Esophagus (tissue), 2 donors: ENCODE data around the gene ABO. TPM values are rescaled to one million over a fixed set of nuclear protein-coding genes. Genes with fewer than 3 reads are reported as not detected.
"Not testable (repeated sequence)": the region's sequence is repeated elsewhere in the genome, so short reads cannot be mapped to it uniquely, and the experiment has no call there.

Source experiments
- H3K27ac ChIP-seq, 2 donors: one replicate each; pipeline ENCODE4 v1.5.1; 2013; ENCODE audit warnings: low read depth in 2 of 2, mild to moderate bottlenecking in 2 of 2, inconsistent platforms in 1 of 2, low read length in 1 of 2, moderate library complexity in 1 of 2
- H3K27me3 ChIP-seq, 2 donors: one replicate each; pipeline ENCODE4 v1.6.1; 2013; ENCODE audit warnings: low read length in 2 of 2, control low read depth in 1 of 2, mild to moderate bottlenecking in 1 of 2; ENCODE audit not compliant: insufficient read depth in 2 of 2, control insufficient read depth in 1 of 2
- H3K36me3 ChIP-seq, 2 donors: one replicate each; pipeline ENCODE4 v1.6.1; 2013; ENCODE audit warnings: low read length in 1 of 2; ENCODE audit not compliant: control insufficient read depth in 2 of 2, insufficient read depth in 2 of 2
- H3K4me1 ChIP-seq, 2 donors: one replicate each; pipeline ENCODE4 v1.6.1; 2013; ENCODE audit warnings: low read length in 1 of 2; ENCODE audit not compliant: control insufficient read depth in 2 of 2, insufficient read depth in 2 of 2
- H3K4me3 ChIP-seq, 2 donors: one replicate each; pipeline ENCODE4 v1.5.1; 2013; ENCODE audit warnings: low read length in 2 of 2, mild to moderate bottlenecking in 2 of 2, low read depth in 1 of 2, moderate library complexity in 1 of 2
- H3K9me3 ChIP-seq, 2 donors: one replicate each; pipeline ENCODE4 v1.6.1; 2013; ENCODE audit warnings: mild to moderate bottlenecking in 2 of 2, low read depth in 1 of 2, low read length in 1 of 2, moderate library complexity in 1 of 2; ENCODE audit not compliant: control insufficient read depth in 2 of 2, insufficient read depth in 1 of 2
- WGBS, 2 donors: extraction: QIAGEN DNeasy Blood & Tissue Kit; methylation state at CpG; one replicate each; pipeline ENCODE4 v1.1.7; 2013; 5-methylcytosine and 5-hydroxymethylcytosine counted together
- polyA plus RNA-seq, 2 donors: library from polyadenylated mRNA; stranded (reverse); fragments of 200-250 nt; gene quantifications; one replicate each; pipeline ENCODE4 v1.2.3, GENCODE V29; 2013
- donor health status: healthy with polysubstance abuse.
- donor health status: Bipolar disorder and iron deficiency.

ABO gene
- polyA plus RNA-seq, 2 donors = 7.7 to 15.6 TPM

- H3K4me1 ChIP-seq, H3K27me3 ChIP-seq, H3K36me3 ChIP-seq, H3K9me3 ChIP-seq, H3K4me3 ChIP-seq, H3K27ac ChIP-seq: not testable (repeated sequence)
- 68 to 78% methylated on average over 12 of the region's 12 CpGs for WGBS, 2 donors
Observed at GRCh38 chr9:133221994-133222393, 53.0 kb downstream of the ABO start.

DNA sequence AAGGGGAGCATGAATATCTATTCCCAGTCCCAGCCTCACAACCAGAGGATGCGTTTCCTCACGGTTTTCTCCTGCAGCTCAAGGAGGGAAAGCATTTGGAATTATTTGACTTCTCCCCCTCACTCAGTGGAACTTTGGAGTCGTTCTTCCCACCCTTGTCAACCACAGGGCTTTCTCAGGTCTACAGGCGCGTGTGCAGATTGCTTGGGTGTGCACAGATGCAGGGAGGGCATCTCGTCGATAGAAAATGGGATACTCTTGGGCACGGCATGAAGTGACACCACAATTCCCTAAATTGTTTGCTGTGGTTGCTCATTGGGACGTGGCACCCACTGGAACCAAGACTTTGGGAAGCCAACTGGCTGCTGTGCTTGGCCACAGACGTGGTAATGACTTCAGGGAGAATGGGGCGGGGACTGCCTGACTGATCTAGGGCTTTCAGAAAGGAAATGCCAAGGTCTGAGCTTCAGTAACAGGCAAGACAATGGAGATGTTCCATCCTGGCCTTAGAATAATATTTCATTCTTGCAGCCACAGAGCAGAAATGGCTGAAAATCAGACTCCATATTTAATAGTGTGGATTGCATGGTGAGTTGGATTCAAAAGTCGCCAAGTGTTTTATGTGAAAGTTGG is 53.7 kb downstream of the ABO start:
- H3K4me1 ChIP-seq = no peaks in the 10 kb centered on the region
- H3K36me3 ChIP-seq = no peaks in the 10 kb centered on the region
- WGBS, 2 donors = 73 to 74% methylated on average over 12 of the region's 12 CpGs
- peaks cover 2 to 3% of the 10 kb centered on the region in 2 donors for H3K27me3 ChIP-seq
- H3K27ac ChIP-seq = no peak overlapping the region
- H3K9me3 ChIP-seq = no peaks in the 10 kb centered on the region
- H3K4me3 ChIP-seq = no peak overlapping the region

DNA sequence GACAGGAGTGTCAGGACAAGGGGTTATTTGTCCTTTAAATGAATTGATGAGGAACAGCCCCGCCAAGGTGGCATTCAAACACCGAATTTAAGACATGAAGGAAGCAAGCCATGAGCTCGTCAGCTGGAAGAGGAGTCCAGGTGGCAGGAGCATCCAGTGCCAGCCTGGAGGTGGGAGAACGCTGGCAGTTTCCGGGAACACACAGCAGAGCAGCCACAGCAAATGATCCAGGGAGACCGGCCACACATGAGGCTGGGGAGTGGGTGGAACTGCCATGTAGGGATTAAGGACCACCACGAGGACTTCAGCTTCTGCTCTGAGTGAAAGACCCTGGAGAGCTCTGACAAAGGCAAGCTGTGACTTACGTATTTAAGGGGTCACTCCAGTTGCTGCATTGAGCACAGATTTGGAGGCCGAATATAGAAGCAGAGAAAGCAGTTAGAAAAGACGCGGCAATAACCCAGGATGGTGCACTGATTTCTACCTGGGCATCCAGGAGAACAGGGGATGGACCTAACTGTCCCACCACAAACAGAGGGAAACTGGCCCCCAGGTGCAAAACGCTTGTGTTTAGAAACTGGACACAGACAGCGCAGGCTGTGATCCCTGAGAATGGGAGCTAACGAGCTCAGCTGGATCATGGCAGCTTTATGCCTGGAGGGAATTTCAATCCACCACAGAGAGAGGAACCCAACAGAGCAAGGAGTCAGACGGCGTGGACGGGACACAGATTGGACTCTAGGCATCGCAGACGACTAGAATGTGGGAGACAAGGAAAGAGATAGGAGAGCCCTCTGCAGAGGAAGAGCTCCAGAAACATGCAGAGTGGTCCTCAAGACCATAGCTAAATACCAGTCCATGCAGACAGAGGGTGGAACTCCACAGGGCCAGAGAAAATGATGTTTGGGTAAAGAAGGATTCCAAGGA is 56.7 kb downstream of the ABO start:
- 73% methylated on average over 17 to 19 of the region's 19 CpGs for WGBS, 2 donors
- H3K27me3 ChIP-seq, H3K4me3 ChIP-seq, H3K27ac ChIP-seq, H3K36me3 ChIP-seq, H3K9me3 ChIP-seq, H3K4me1 ChIP-seq: not testable (repeated sequence)

- not testable (repeated sequence) for H3K4me3 ChIP-seq, H3K27me3 ChIP-seq, H3K27ac ChIP-seq, H3K4me1 ChIP-seq, H3K9me3 ChIP-seq, H3K36me3 ChIP-seq
- 64 to 66% methylated on average over 11 to 12 of the region's 12 CpGs for WGBS, 2 donors
Observed at GRCh38 chr9:133217333-133217988, 57.5 kb downstream of the ABO start.

DNA sequence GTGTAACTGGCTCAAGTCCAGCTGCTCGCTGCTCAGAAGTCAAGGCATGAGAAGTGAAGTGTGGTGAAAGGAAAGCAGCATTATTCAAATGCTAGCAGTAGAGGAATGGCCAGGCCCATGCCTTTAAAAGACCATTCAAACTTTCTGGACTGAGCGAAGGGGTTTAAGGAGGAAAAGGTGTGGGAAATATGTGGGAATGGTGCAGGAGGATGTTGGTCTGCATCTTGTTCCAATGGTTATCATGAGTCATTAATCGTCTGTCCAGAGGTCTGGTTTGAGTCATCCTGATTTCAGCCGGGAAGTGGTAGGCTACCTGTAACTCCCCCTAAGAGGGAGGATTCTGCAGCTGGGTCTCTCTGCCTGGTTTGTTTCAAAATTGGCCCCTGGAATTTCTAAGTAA is 60.7 kb downstream of the ABO start:
- not testable (repeated sequence) for H3K4me1 ChIP-seq, H3K9me3 ChIP-seq, H3K4me3 ChIP-seq, H3K27me3 ChIP-seq, H3K36me3 ChIP-seq, H3K27ac ChIP-seq
- WGBS, 2 donors = 42% methylated on average over 4 of the region's 4 CpGs

DNA sequence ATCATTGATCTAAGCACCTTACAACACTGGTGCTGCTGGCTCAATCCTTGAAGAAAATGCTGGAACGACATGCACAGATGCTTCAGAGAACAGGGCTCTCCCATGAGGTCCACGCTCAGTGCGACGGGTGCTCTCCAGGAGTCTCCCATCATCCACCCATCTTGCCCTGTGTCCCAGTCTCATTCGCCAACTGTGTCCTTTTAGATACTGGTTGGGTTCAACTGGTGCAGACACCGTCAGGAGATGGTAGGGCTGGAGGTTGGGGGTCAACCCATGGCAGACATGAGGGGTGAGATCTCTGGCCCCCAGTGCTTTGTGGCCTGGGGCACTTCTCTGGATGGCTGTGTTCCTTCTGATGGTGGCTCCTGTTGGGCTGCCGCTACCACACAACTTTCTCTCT is 64.4 kb downstream of the ABO start:
- Histone ChIP-seq H3K9me3 (peaks cover 0 to 5% of the 10 kb centered on the region in 2 donors), H3K27ac (no peak overlapping the region), H3K27me3 (peaks cover 0 to 2% of the 10 kb centered on the region in 2 donors), H3K4me1 (no peaks in the 10 kb centered on the region), H3K36me3 (no peaks in the 10 kb centered on the region), H3K4me3 (no peak overlapping the region)
- WGBS, 2 donors = 87 to 89% methylated on average over 7 of the region's 7 CpGs

- H3K4me1 ChIP-seq = no peaks in the 10 kb centered on the region
- H3K4me3 ChIP-seq = no peak overlapping the region
- H3K36me3 ChIP-seq = no peaks in the 10 kb centered on the region
- H3K9me3 ChIP-seq = peaks cover 0 to 5% of the 10 kb centered on the region in 2 donors
- H3K27me3 ChIP-seq = peaks cover 0 to 2% of the 10 kb centered on the region in 2 donors
- WGBS, 2 donors = 31 to 35% methylated on average over 7 of the region's 7 CpGs
- H3K27ac ChIP-seq = no peak overlapping the region
Observed at GRCh38 chr9:133210202-133210532, 64.8 kb downstream of the ABO start.

- not testable (repeated sequence) for H3K36me3 ChIP-seq, H3K27ac ChIP-seq, H3K4me3 ChIP-seq, H3K27me3 ChIP-seq, H3K4me1 ChIP-seq, H3K9me3 ChIP-seq
- 63 to 66% methylated on average over 29 of the region's 29 CpGs for WGBS, 2 donors
Observed at GRCh38 chr9:133209327-133210201, 65.4 kb downstream of the ABO start.

- not testable (repeated sequence) for H3K36me3 ChIP-seq, H3K27ac ChIP-seq, H3K4me3 ChIP-seq, H3K27me3 ChIP-seq, H3K9me3 ChIP-seq, H3K4me1 ChIP-seq
- WGBS, 2 donors = 80 to 86% methylated on average over 11 of the region's 18 CpGs
Observed at GRCh38 chr9:133208880-133209300, 66.1 kb downstream of the ABO start, which contains the start of gene OBP2B. TSS of gene OBP2B (minus strand) at chr9:133209250. CDS start at chr9:133209199, 51 bp downstream.
